Natural killer cell treated with Interleukin-12 subunit alpha and Interleukin-12 subunit beta and Interleukin-15 and Interleukin-18, amount 100 ng/mL, for 72 hours (primary cell): Measurements from ENCODE around the gene CFAP54. TPM values are rescaled to one million over a fixed set of nuclear protein-coding genes. Genes with fewer than 3 reads are reported as not detected.
"Not testable (repeated sequence)": the region's sequence is repeated elsewhere in the genome, so short reads cannot be mapped to it uniquely, and the experiment has no call there.

Source experiments
- ATAC-seq, 2 donors: fragments of 150-1000 bp; cut with Tn5 transposase in 1 of 2; sonication (Bioruptor Pico), chemical (Tn5 transposase) in 1 of 2; 2 replicates each; pipeline ENCODE4 v1.10.0; 2021
- DNase-seq: peaks from one replicate; pipeline ENCODE4 v3.0.0; 2022; ENCODE audit warnings: low spot score
- H3K27ac Mint-ChIP-seq, 2 donors: 1 replicate in 1 of 2; 2 replicates in 1 of 2; pipeline ENCODE4 v1.8.0; 2022; ENCODE audit warnings: mixed read lengths in 2 of 2, mild to moderate bottlenecking in 1 of 2, moderate library complexity in 1 of 2
- H3K27me3 Mint-ChIP-seq, 2 donors: 1 replicate in 1 of 2; 2 replicates in 1 of 2; pipeline ENCODE4 v1.8.0; 2022; ENCODE audit warnings: mixed read lengths in 2 of 2
- H3K36me3 Mint-ChIP-seq: one replicate; pipeline ENCODE4 v1.8.0; 2022; ENCODE audit warnings: mixed read lengths
- H3K4me1 Mint-ChIP-seq, 2 donors: 1 replicate in 1 of 2; 2 replicates in 1 of 2; pipeline ENCODE4 v1.8.0; 2022; ENCODE audit warnings: low read depth in 2 of 2, mixed read lengths in 2 of 2, mild to moderate bottlenecking in 1 of 2
- H3K4me3 Mint-ChIP-seq: one replicate; pipeline ENCODE4 v1.8.0; 2022; ENCODE audit warnings: mixed read lengths
- H3K9me3 Mint-ChIP-seq: 2 replicates; pipeline ENCODE4 v1.8.0; 2022; ENCODE audit warnings: mixed read lengths
- total RNA-seq, 2 donors: library from RNA; stranded (reverse); gene quantifications; one replicate each; pipeline ENCODE4 v1.2.3, GENCODE V29; 2022

Gene CFAP54
- total RNA-seq, 2 donors from 2014 or later: 0.14 to 0.50 TPM

DNA sequence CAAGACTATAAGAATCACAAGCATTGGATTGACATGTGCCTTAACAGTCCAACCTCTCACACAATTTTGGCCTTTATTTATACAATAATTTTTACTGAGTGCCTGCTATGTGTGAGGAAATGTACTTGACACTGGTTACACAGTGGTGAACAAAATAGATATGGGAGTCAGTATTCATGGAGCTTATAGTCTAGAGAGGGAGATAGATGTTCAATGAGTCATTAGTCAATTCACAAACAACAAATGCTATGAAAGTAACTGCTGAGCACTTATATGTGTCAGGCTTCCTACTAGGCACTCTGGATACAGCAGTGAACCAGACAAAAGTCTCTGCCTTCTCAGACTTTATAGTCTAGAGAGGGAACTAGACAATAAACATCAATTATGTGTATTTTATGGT is 3.7 kb downstream of the CFAP54 start:
- Mint-ChIP-seq H3K27ac (no peak overlapping the region), H3K36me3 (no peaks in the 10 kb centered on the region), H3K9me3 (no peaks in the 10 kb centered on the region), H3K4me1 (peaks cover 16 to 19% of the 10 kb centered on the region in 2 donors), H3K27me3 (no peaks in the 10 kb centered on the region), H3K4me3 (no peak overlapping the region)
- DNase-seq (no peak), ATAC-seq (no peak)

- peaks cover 15 to 19% of the 10 kb centered on the region in 2 donors for H3K4me1 Mint-ChIP-seq
- not testable (repeated sequence) for H3K4me3 Mint-ChIP-seq, H3K9me3 Mint-ChIP-seq, H3K27me3 Mint-ChIP-seq, ATAC-seq, H3K36me3 Mint-ChIP-seq, H3K27ac Mint-ChIP-seq, DNase-seq
Measured at GRCh38 chr12:96494154-96494553, 4.8 kb downstream of the CFAP54 start.

DNA sequence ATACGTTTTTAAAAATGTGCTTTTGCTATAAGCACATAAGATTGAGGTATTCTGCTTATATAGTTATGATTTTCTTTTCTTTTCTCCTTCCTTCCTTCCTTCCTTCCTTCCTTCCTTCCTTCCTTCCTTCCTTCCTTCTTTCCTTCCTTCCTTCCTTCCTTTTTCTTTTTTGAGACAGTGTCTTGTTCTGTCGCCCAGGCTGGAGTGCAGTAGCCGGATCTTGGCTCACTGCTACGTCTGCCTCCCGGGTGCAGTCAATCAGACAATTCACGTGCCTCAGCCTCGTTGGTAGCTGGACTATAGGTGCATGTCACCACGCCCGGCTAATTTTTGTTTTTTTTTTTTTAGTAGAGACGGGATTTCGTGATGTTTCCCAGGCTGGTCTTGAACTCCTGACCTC is 5.8 kb downstream of the CFAP54 start:
- Mint-ChIP-seq H3K4me1 (peaks cover 12 to 19% of the 10 kb centered on the region in 2 donors), H3K27ac (no peak overlapping the region), H3K27me3 (no peaks in the 10 kb centered on the region), H3K4me3 (peak overlapping the region; percentile 71), H3K36me3 (no peaks in the 10 kb centered on the region), H3K9me3 (no peaks in the 10 kb centered on the region)
- ATAC-seq: no peak
- no peak for DNase-seq

GRCh38 chr12:96495841-96496545 is 6.6 kb downstream of the CFAP54 start:
- no peak overlapping the region for H3K4me3 Mint-ChIP-seq

DNA sequence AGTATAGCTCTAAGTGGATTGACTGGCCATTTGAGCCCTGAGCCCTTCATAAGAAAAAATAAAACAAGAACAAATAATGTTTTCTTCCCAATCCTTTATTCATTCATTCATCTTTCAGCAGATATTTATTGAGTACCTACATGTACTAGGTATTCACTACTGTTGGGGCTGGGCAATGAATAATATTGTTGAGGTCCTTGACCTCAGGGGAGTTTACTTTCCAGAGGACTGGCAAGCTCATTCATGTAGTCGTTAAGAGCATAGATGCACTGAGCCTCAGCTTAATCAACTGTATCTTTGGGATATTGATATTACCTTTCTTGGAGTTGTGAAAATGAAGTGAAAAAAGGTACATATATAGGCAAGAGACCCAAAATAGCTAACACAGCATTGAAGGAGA is 7.6 kb downstream of the CFAP54 start:
- H3K4me3 Mint-ChIP-seq: no peak overlapping the region
- H3K4me1 Mint-ChIP-seq: peaks cover 25 to 30% of the 10 kb centered on the region in 2 donors

More at GRCh38 chr12:96495841-96496545, 6.6 kb downstream of the CFAP54 start:
- Mint-ChIP-seq H3K27ac (peak overlapping the region; percentile 27 to 31), H3K4me1 (peaks cover 15 to 22% of the 10 kb centered on the region in 2 donors), H3K9me3 (no peaks in the 10 kb centered on the region), H3K36me3 (no peaks in the 10 kb centered on the region), H3K27me3 (no peaks in the 10 kb centered on the region)
- no peak for ATAC-seq
- DNase-seq: no peak

DNA sequence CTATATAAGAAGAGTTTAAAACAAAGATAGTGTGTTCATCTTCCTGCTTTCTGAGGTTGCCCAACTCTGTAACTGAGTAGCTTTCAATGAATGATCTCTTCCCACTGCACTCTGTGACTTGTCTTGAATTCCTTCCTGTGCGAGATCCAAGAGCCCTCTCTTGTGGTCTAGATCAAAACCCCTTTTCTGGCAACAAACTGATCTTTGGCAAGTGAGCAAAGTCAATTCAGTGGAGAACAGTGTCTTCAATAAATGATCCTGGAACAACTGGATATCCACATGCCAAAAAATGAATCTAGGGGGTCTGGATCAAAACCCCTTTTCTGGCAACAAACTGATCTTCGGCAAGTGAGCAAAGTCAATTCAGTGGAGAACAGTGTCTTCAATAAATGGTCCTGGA is 8.5 kb downstream of the CFAP54 start:
- no peak for DNase-seq
- no peaks in the 10 kb centered on the region for H3K36me3 Mint-ChIP-seq
- H3K27me3 Mint-ChIP-seq: no peaks in the 10 kb centered on the region
- H3K4me1 Mint-ChIP-seq: peaks cover 30 to 38% of the 10 kb centered on the region in 2 donors
- ATAC-seq: no peak
- no peak overlapping the region for H3K27ac Mint-ChIP-seq
- H3K4me3 Mint-ChIP-seq: no peak overlapping the region
- H3K9me3 Mint-ChIP-seq: peaks cover 4% of the 10 kb centered on the region

More for the DNA sequence above, 7.6 kb downstream of the CFAP54 start:
- ATAC-seq: no peak
- H3K27me3 Mint-ChIP-seq: no peaks in the 10 kb centered on the region
- no peak for DNase-seq
- peak overlapping the region in 1 of 2 donors; percentile 27 for H3K27ac Mint-ChIP-seq
- H3K9me3 Mint-ChIP-seq: peaks cover 4% of the 10 kb centered on the region
- H3K36me3 Mint-ChIP-seq: no peaks in the 10 kb centered on the region

GRCh38 chr12:96500693-96501092 is 11.3 kb downstream of the CFAP54 start:
- Mint-ChIP-seq H3K4me1 (peaks cover 37 to 40% of the 10 kb centered on the region in 2 donors), H3K27ac (peak overlapping the region; percentile 96), H3K27me3 (no peaks in the 10 kb centered on the region), H3K36me3 (no peaks in the 10 kb centered on the region), H3K4me3 (peak overlapping the region; percentile 79), H3K9me3 (peaks cover 4% of the 10 kb centered on the region)
- no peak for DNase-seq
- ATAC-seq: no peak

GRCh38 chr12:96501133-96501761 is 11.9 kb downstream of the CFAP54 start:
- DNase-seq (peak; percentile 68), ATAC-seq (peak; percentile 84 to 96)
- no peaks in the 10 kb centered on the region for H3K27me3 Mint-ChIP-seq
- peak overlapping the region; percentile 79 for H3K4me3 Mint-ChIP-seq
- H3K4me1 Mint-ChIP-seq: peaks cover 37 to 38% of the 10 kb centered on the region in 2 donors
- no peaks in the 10 kb centered on the region for H3K36me3 Mint-ChIP-seq
- H3K9me3 Mint-ChIP-seq: peaks cover 4% of the 10 kb centered on the region
- H3K27ac Mint-ChIP-seq: peak overlapping the region; percentile 96

- H3K27me3 Mint-ChIP-seq: no peaks in the 10 kb centered on the region
- peaks cover 4% of the 10 kb centered on the region for H3K9me3 Mint-ChIP-seq
- no peaks in the 10 kb centered on the region for H3K36me3 Mint-ChIP-seq
- H3K4me1 Mint-ChIP-seq: peaks cover 34 to 35% of the 10 kb centered on the region in 2 donors
- DNase-seq (no peak), ATAC-seq (no peak)
- H3K27ac Mint-ChIP-seq: peak overlapping the region; percentile 96
- peak overlapping the region; percentile 79 for H3K4me3 Mint-ChIP-seq
Measured at GRCh38 chr12:96501908-96502307, 12.5 kb downstream of the CFAP54 start.

- Mint-ChIP-seq H3K4me1 (peaks cover 32 to 35% of the 10 kb centered on the region in 2 donors), H3K4me3 (peak overlapping the region; percentile 45), H3K27ac (peak overlapping the region; percentile 96), H3K36me3 (no peaks in the 10 kb centered on the region), H3K9me3 (peaks cover 4% of the 10 kb centered on the region), H3K27me3 (no peaks in the 10 kb centered on the region)
- ATAC-seq (no peak), DNase-seq (no peak)
Measured at GRCh38 chr12:96502477-96502876, 13.1 kb downstream of the CFAP54 start.

DNA sequence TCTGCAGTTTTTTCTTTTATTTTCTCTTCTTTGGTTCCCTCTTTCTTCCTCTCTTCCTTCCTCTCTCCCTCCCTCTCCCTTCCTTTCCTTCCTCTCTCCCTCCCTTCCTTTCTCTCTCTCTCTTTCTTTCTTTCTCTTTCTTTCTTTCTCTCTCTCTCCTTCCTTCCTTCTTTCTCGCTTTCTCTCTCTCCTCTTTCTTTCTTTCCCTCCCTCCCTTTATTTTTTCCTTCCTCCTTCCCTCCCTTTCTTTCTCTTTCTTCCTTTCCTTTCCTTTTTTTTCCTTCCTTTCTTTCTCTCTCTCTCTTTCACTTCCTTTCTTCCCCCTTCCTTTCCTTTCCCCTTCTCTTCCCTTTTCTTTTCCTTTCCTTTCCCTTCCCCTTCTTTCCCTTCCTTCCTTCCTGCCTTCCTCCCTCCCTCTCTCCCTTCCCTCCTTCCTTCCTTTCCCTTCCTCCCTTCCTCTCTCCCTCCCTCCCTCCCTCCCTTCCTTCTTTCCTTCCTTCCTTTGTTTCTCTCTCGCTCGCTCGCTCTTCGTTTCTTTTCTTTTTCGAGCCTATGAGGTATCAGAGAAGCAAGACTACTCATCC is 13.7 kb downstream of the CFAP54 start:
- H3K9me3 Mint-ChIP-seq: peaks cover 4% of the 10 kb centered on the region
- DNase-seq: no peak
- no peaks in the 10 kb centered on the region for H3K27me3 Mint-ChIP-seq
- H3K4me3 Mint-ChIP-seq: peak overlapping the region; percentile 45
- peak overlapping the region; percentile 96 for H3K27ac Mint-ChIP-seq
- H3K36me3 Mint-ChIP-seq: no peaks in the 10 kb centered on the region
- no peak for ATAC-seq
- peaks cover 28 to 35% of the 10 kb centered on the region in 2 donors for H3K4me1 Mint-ChIP-seq

GRCh38 chr12:96503976-96504375 is 14.6 kb downstream of the CFAP54 start:
- H3K4me1 Mint-ChIP-seq: peaks cover 32 to 35% of the 10 kb centered on the region in 2 donors
- peaks cover 4% of the 10 kb centered on the region for H3K9me3 Mint-ChIP-seq
- no peak overlapping the region for H3K27ac Mint-ChIP-seq
- no peak for DNase-seq
- H3K27me3 Mint-ChIP-seq: no peaks in the 10 kb centered on the region
- no peak overlapping the region for H3K4me3 Mint-ChIP-seq
- H3K36me3 Mint-ChIP-seq: no peaks in the 10 kb centered on the region
- ATAC-seq: no peak

DNA sequence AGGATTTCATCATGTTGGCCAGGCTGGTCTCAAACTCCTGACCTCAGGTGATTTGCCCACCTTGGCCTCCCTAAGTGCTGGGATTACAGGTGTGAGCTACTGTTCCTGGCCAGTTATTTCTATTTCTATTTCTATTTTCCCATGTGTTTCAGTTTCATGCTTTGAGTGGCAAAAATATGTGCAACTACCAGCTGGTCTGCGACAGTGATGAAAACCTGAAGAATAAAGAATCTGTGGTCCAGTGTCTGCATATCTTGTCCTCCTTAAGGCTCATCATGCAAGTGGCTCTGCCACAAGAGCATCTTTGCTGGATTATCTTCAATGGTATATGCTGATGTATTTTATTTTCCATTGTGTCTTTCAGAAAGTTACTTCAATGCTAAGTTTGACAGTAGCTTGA is 17.4 kb downstream of the CFAP54 start:
- Mint-ChIP-seq H3K9me3 (peaks cover 1% of the 10 kb centered on the region), H3K27me3 (no peaks in the 10 kb centered on the region), H3K27ac (no peak overlapping the region), H3K4me1 (peaks cover 17% of the 10 kb centered on the region in 2 donors), H3K36me3 (no peaks in the 10 kb centered on the region), H3K4me3 (no peak overlapping the region)
- DNase-seq: no peak
- ATAC-seq: no peak

DNA sequence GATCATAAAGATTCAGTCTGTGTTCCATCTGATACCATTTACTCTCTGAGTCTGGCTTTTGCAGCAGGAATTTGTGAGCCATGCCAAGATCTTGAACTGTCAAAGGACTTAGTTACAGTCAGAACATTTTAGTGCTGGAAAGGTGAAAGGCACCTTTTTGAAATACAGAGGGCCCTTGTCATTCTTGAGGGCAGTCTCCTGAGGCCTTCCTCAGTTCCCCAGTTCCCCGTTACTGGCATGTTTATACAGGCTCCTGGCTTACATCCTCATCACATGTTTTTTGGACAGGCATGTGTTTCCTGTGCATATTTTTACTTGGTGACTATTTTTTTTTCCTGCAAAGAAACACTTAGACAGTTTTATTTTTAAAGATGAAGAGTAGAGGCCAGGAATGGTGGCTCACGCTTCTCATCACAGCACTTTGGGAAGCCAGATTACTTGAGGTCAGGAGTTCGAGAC is 21.0 kb downstream of the CFAP54 start:
- peaks cover 0 to 3% of the 10 kb centered on the region in 2 donors for H3K4me1 Mint-ChIP-seq
- no peak overlapping the region for H3K27ac Mint-ChIP-seq
- no peaks in the 10 kb centered on the region for H3K9me3 Mint-ChIP-seq
- no peaks in the 10 kb centered on the region for H3K27me3 Mint-ChIP-seq
- no peaks in the 10 kb centered on the region for H3K36me3 Mint-ChIP-seq
- ATAC-seq: no peak
- no peak overlapping the region for H3K4me3 Mint-ChIP-seq
- no peak for DNase-seq
